ENCODE results near the gene BRWD1.

Gene BRWD1

GRCh38 chr21:39344848-39345247, 31.4 kb upstream of the BRWD1 start:
- Histone ChIP-seq H3K9me3 (ENCODE audit: low read length) (peaks cover 2% of the 10 kb centered on the region), H3K4me1 (ENCODE audit: insufficient read depth, low read length) (peaks cover 23% of the 10 kb centered on the region), H3K4me3 (ENCODE audit: low read length) (no peak overlapping the region), H2AFZ (ENCODE audit: low read depth, low read length) (no peak overlapping the region), H3K36me3 (ENCODE audit: insufficient read depth, low read length) (peaks cover 58% of the 10 kb centered on the region), H3K27me3 (ENCODE audit: insufficient read depth, low read length) (no peaks in the 10 kb centered on the region)

GRCh38 chr21:39341249-39341923, 28.0 kb upstream of the BRWD1 start:
- Histone ChIP-seq H3K4me3 (ENCODE audit: low read length) (no peak overlapping the region), H3K9me3 (ENCODE audit: low read length) (peaks cover 2% of the 10 kb centered on the region), H3K27me3 (ENCODE audit: insufficient read depth, low read length) (no peaks in the 10 kb centered on the region), H2AFZ (ENCODE audit: low read depth, low read length) (no peak overlapping the region), H3K4me1 (ENCODE audit: insufficient read depth, low read length) (peaks cover 16% of the 10 kb centered on the region), H3K36me3 (ENCODE audit: insufficient read depth, low read length) (peaks cover 46% of the 10 kb centered on the region)

- no peak overlapping the region for H3K4me3 ChIP-seq (ENCODE audit: low read length)
- peaks cover 2% of the 10 kb centered on the region for H3K9me3 ChIP-seq (ENCODE audit: low read length)
- peaks cover 9% of the 10 kb centered on the region for H3K4me1 ChIP-seq (ENCODE audit: insufficient read depth, low read length)
- H2AFZ ChIP-seq (ENCODE audit: low read depth, low read length), result no peak overlapping the region
- H3K27me3 ChIP-seq (ENCODE audit: insufficient read depth, low read length), result no peaks in the 10 kb centered on the region
- peaks cover 39% of the 10 kb centered on the region for H3K36me3 ChIP-seq (ENCODE audit: insufficient read depth, low read length)
Observed at GRCh38 chr21:39340687-39341086, 27.3 kb upstream of the BRWD1 start.

GRCh38 chr21:39339231-39339630, 25.8 kb upstream of the BRWD1 start:
- Histone ChIP-seq H2AFZ (ENCODE audit: low read depth, low read length) (no peak overlapping the region), H3K4me1 (ENCODE audit: insufficient read depth, low read length) (no peaks in the 10 kb centered on the region), H3K4me3 (ENCODE audit: low read length) (no peak overlapping the region), H3K9me3 (ENCODE audit: low read length) (no peaks in the 10 kb centered on the region), H3K36me3 (ENCODE audit: insufficient read depth, low read length) (peaks cover 25% of the 10 kb centered on the region), H3K27me3 (ENCODE audit: insufficient read depth, low read length) (no peaks in the 10 kb centered on the region)

- H2AFZ ChIP-seq (ENCODE audit: low read depth, low read length), result no peak overlapping the region
Observed at GRCh38 chr21:39336457-39337008, 23.1 kb upstream of the BRWD1 start.

GRCh38 chr21:39334611-39335010, 21.2 kb upstream of the BRWD1 start:
- H3K36me3 ChIP-seq (ENCODE audit: insufficient read depth, low read length), result no peaks in the 10 kb centered on the region
- no peak overlapping the region for H2AFZ ChIP-seq (ENCODE audit: low read depth, low read length)
- H3K27me3 ChIP-seq (ENCODE audit: insufficient read depth, low read length), result no peaks in the 10 kb centered on the region
- no peaks in the 10 kb centered on the region for H3K9me3 ChIP-seq (ENCODE audit: low read length)
- no peaks in the 10 kb centered on the region for H3K4me1 ChIP-seq (ENCODE audit: insufficient read depth, low read length)
- no peak overlapping the region for H3K4me3 ChIP-seq (ENCODE audit: low read length)

More at GRCh38 chr21:39336457-39337008, 23.1 kb upstream of the BRWD1 start:
- H3K4me3 ChIP-seq (ENCODE audit: low read length), result no peak overlapping the region
- peaks cover 4% of the 10 kb centered on the region for H3K36me3 ChIP-seq (ENCODE audit: insufficient read depth, low read length)
- H3K4me1 ChIP-seq (ENCODE audit: insufficient read depth, low read length), result no peaks in the 10 kb centered on the region
- H3K27me3 ChIP-seq (ENCODE audit: insufficient read depth, low read length), result no peaks in the 10 kb centered on the region
- no peaks in the 10 kb centered on the region for H3K9me3 ChIP-seq (ENCODE audit: low read length)

- Histone ChIP-seq H3K4me3 (ENCODE audit: low read length) (no peak overlapping the region), H2AFZ (ENCODE audit: low read depth, low read length) (no peak overlapping the region), H3K36me3 (ENCODE audit: insufficient read depth, low read length) (no peaks in the 10 kb centered on the region), H3K9me3 (ENCODE audit: low read length) (no peaks in the 10 kb centered on the region), H3K4me1 (ENCODE audit: insufficient read depth, low read length) (no peaks in the 10 kb centered on the region), H3K27me3 (ENCODE audit: insufficient read depth, low read length) (no peaks in the 10 kb centered on the region)
Observed at GRCh38 chr21:39332175-39332574, 18.7 kb upstream of the BRWD1 start.

- no peaks in the 10 kb centered on the region for H3K4me1 ChIP-seq (ENCODE audit: insufficient read depth, low read length)
- H3K27me3 ChIP-seq (ENCODE audit: insufficient read depth, low read length), result no peaks in the 10 kb centered on the region
- H2AFZ ChIP-seq (ENCODE audit: low read depth, low read length), result no peak overlapping the region
- H3K36me3 ChIP-seq (ENCODE audit: insufficient read depth, low read length), result no peaks in the 10 kb centered on the region
- no peaks in the 10 kb centered on the region for H3K9me3 ChIP-seq (ENCODE audit: low read length)
- no peak overlapping the region for H3K4me3 ChIP-seq (ENCODE audit: low read length)
Observed at GRCh38 chr21:39330001-39330400, 16.6 kb upstream of the BRWD1 start.

- no peaks in the 10 kb centered on the region for H3K36me3 ChIP-seq (ENCODE audit: insufficient read depth, low read length)
- H3K4me3 ChIP-seq (ENCODE audit: low read length), result no peak overlapping the region
- no peaks in the 10 kb centered on the region for H3K27me3 ChIP-seq (ENCODE audit: insufficient read depth, low read length)
- H2AFZ ChIP-seq (ENCODE audit: low read depth, low read length), result no peak overlapping the region
- no peaks in the 10 kb centered on the region for H3K9me3 ChIP-seq (ENCODE audit: low read length)
- no peaks in the 10 kb centered on the region for H3K4me1 ChIP-seq (ENCODE audit: insufficient read depth, low read length)
Observed at GRCh38 chr21:39327727-39328126, 14.3 kb upstream of the BRWD1 start.

- no peaks in the 10 kb centered on the region for H3K36me3 ChIP-seq (ENCODE audit: insufficient read depth, low read length)
- H2AFZ ChIP-seq (ENCODE audit: low read depth, low read length), result no peak overlapping the region
- no peaks in the 10 kb centered on the region for H3K27me3 ChIP-seq (ENCODE audit: insufficient read depth, low read length)
- H3K4me1 ChIP-seq (ENCODE audit: insufficient read depth, low read length), result no peaks in the 10 kb centered on the region
- H3K4me3 ChIP-seq (ENCODE audit: low read length), result no peak overlapping the region
- no peaks in the 10 kb centered on the region for H3K9me3 ChIP-seq (ENCODE audit: low read length)
Observed at GRCh38 chr21:39326607-39327307, 13.3 kb upstream of the BRWD1 start.

- H3K36me3 ChIP-seq (ENCODE audit: insufficient read depth, low read length), result no peaks in the 10 kb centered on the region
- no peak overlapping the region for H3K4me3 ChIP-seq (ENCODE audit: low read length)
- no peaks in the 10 kb centered on the region for H3K4me1 ChIP-seq (ENCODE audit: insufficient read depth, low read length)
- H2AFZ ChIP-seq (ENCODE audit: low read depth, low read length), result no peak overlapping the region
- no peaks in the 10 kb centered on the region for H3K27me3 ChIP-seq (ENCODE audit: insufficient read depth, low read length)
- H3K9me3 ChIP-seq (ENCODE audit: low read length), result no peaks in the 10 kb centered on the region
Observed at GRCh38 chr21:39325458-39325857, 12.0 kb upstream of the BRWD1 start.

GRCh38 chr21:39321424-39321823, 8.0 kb upstream of the BRWD1 start:
- Histone ChIP-seq H3K27me3 (ENCODE audit: insufficient read depth, low read length) (no peaks in the 10 kb centered on the region), H3K9me3 (ENCODE audit: low read length) (no peaks in the 10 kb centered on the region), H3K4me1 (ENCODE audit: insufficient read depth, low read length) (no peaks in the 10 kb centered on the region), H3K36me3 (ENCODE audit: insufficient read depth, low read length) (no peaks in the 10 kb centered on the region), H3K4me3 (ENCODE audit: low read length) (no peak overlapping the region), H2AFZ (ENCODE audit: low read depth, low read length) (no peak overlapping the region)

GRCh38 chr21:39319814-39320332, 6.4 kb upstream of the BRWD1 start:
- H3K27me3 ChIP-seq (ENCODE audit: insufficient read depth, low read length), result no peaks in the 10 kb centered on the region
- no peak overlapping the region for H3K4me3 ChIP-seq (ENCODE audit: low read length)
- no peak overlapping the region for H2AFZ ChIP-seq (ENCODE audit: low read depth, low read length)
- H3K9me3 ChIP-seq (ENCODE audit: low read length), result no peaks in the 10 kb centered on the region
- H3K36me3 ChIP-seq (ENCODE audit: insufficient read depth, low read length), result no peaks in the 10 kb centered on the region
- H3K4me1 ChIP-seq (ENCODE audit: insufficient read depth, low read length), result peaks cover under 1% of the 10 kb centered on the region
